GM18508 (cell line): ENCODE measurements around the gene VWA2.

ENCODE experiments used
- ATAC-seq: cut with Tn5 transposase; IDR thresholded peaks from one replicate; pipeline ENCODE4 v1.9.1; 2021; ENCODE audit warnings: moderate number of reproducible peaks; ENCODE audit not compliant: insufficient read depth, unreplicated experiment

The VWA2 gene

GRCh38 chr10:114273910-114274309, 34.9 kb downstream of the VWA2 start:
- no peak for ATAC-seq

- ATAC-seq = no peak
Measured at GRCh38 chr10:114274616-114275453, 35.8 kb downstream of the VWA2 start.

- no peak for ATAC-seq
Measured at GRCh38 chr10:114276066-114276465, 37.0 kb downstream of the VWA2 start.

GRCh38 chr10:114276671-114277070, 37.6 kb downstream of the VWA2 start:
- ATAC-seq = no peak

- ATAC-seq = no peak
Measured at GRCh38 chr10:114278140-114278883, 39.3 kb downstream of the VWA2 start.

- no peak for ATAC-seq
Measured at GRCh38 chr10:114278884-114279191, 39.8 kb downstream of the VWA2 start.

- no peak for ATAC-seq
Measured at GRCh38 chr10:114279289-114279688, 40.2 kb downstream of the VWA2 start.

GRCh38 chr10:114279901-114280644, 41.0 kb downstream of the VWA2 start:
- ATAC-seq = no peak

GRCh38 chr10:114281006-114281405, 42.0 kb downstream of the VWA2 start:
- ATAC-seq = no peak

GRCh38 chr10:114281461-114281860, 42.4 kb downstream of the VWA2 start:
- ATAC-seq = no peak

GRCh38 chr10:114282526-114282925, 43.5 kb downstream of the VWA2 start:
- no peak for ATAC-seq

GRCh38 chr10:114283091-114283490, 44.0 kb downstream of the VWA2 start:
- ATAC-seq = no peak

GRCh38 chr10:114283535-114284234, 44.6 kb downstream of the VWA2 start:
- ATAC-seq = no peak

GRCh38 chr10:114284346-114285071, 45.5 kb downstream of the VWA2 start:
- no peak for ATAC-seq

- ATAC-seq = no peak
Measured at GRCh38 chr10:114285961-114286441, 46.9 kb downstream of the VWA2 start.

GRCh38 chr10:114286921-114287320, 47.9 kb downstream of the VWA2 start:
- no peak for ATAC-seq

GRCh38 chr10:114288424-114289095, 49.5 kb downstream of the VWA2 start:
- no peak for ATAC-seq

GRCh38 chr10:114289096-114289436, 50.0 kb downstream of the VWA2 start:
- ATAC-seq = no peak

- ATAC-seq = no peak
Measured at GRCh38 chr10:114290038-114290437, 51.0 kb downstream of the VWA2 start.
